ENCODE results near the gene CDA.
A peak's percentile ranks its signal among the peaks of the same experiment; 100 is the strongest.

CDA gene

DNA sequence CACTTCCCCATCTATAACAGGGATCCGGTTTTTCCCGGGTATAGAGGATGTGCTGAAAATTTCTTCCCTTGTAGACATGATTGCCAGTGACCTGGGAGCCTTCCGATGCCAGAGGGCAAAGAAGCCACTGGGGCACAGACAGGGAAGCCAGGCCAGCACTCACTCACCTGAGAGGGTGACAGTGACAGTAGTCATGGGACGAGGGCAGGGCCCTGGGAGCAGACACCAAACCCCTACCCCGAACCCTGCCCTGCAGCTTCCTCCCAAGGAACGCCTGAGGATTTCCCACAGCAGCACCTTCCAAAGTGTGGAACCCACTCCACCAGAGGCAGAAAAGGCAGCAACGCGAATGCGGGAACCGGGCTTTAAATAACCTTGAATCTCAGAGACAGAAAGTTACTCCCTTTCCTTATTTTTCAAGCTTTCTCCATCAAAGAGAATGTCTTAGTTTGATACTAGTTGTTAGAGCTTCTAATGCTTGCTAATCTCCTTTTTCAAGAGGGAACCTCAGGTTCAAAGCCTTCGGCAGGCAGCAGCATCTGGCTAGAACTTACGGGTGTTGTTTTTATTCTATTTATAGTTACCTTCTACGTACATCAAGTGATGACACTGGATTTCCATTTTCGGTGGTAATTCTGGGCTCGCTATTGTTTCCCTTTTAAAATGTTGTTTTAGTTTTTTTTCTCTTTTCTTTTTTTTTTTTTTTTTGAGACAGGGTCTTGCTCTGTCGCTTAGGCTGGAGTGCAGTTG is 69.4 kb downstream of the CDA start:
- DNase-seq, result no peak

DNA sequence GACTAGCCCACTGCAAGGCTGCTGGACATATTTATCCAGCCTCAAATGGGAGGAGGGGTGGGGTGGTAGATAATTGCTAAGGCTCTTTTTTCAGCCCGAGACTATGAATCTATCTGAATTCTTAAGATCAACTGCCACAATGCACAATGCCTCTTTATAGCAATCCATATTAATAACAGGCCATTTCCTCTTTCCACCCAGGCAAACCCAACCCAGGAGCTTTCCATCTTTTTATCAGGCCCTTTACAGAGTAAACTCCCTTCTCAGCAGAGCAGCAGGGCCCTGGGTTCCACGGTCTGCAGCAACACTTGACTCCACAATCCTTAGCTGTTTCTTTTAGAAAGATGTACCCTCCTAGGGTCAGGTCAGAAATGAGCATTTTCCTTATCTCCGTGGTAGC is 71.5 kb downstream of the CDA start:
- DNase-seq, result no peak

DNA sequence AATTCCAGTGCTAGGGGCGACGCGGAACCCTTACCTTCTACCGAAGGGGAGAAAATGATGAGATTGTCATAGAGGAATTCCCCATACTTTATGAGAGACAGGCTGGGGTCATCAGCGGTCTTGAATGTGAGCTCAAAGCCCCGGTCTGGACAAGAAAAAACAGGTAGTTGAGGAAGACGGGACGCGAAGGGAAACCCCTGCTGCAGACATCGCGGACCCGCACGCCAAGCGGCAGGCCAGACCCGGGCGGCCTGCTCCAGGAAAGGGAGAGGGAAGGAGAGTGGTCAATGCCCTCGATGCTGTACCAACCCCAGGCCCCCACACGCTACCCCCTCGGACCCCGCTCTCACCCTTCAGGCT is 71.9 kb downstream of the CDA start:
- DNase-seq, result no peak

DNA sequence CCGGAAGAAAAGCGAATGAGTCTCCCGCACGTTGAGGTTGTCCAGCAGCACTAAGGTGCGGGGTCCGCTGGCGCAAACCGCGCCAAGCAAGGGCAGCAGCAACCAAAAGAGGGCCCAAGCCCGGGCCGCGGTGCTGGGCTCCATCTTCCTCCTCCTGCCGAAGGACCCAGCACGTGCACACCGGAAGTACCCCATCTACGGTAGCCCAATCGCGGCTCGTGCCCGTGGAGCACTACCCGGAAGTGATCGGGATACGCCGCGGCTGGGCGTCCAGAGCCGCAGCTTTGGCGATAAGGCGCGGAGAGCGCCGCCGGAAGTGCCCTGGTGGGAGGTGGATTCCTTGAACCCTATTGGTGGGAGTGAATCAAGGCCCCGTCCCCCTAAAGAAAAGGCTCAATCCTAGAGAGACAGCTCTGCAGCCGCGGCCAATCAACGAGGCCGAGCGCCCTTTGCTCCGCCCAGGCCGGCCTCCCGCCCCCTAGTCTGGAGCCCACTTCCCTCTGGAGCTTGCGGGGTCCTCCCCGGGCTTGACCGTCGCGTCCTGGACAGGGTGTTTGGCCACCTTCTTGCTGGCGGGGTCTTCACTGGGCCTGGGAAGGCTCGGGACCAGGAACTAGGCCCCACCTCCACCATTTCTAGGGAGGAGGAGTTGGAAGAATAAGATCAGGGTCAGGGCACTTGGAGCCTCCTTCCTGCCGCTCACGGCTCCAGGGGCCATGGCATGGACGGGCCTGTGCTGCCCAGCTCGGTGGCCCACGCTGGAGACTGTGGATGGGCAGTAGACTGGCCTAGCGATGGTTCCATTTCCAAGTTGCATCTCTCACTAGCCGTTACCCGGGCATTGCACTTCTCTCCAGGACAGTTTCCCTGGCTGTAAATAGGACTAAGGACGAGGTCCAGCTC is 72.6 kb downstream of the CDA start, which contains the start of gene DDOST:
DDOST (minus strand) TSS at position 163 of the 903 bp plus-strand sequence; CDS start at position 144, 19 bp downstream.
- peak; percentile 90 for DNase-seq

DNA sequence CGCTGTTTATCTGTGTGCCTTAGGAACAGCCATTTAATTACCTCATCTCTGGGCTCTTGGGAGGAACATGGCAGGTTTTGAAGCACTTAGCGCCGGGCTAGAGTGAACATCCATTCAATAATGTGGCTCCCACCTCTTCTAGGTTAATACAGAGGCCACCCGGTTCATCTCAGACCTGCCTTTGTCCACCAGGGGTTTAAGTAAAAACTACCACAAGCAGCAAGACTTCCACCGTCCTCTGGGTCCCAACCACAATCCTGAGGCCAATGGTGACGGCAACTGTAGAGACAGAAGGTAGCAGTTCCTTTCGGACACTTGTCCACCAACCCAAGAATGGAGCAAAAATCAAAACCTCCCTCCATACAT is 73.2 kb downstream of the CDA start:
- no peak for DNase-seq

DNA sequence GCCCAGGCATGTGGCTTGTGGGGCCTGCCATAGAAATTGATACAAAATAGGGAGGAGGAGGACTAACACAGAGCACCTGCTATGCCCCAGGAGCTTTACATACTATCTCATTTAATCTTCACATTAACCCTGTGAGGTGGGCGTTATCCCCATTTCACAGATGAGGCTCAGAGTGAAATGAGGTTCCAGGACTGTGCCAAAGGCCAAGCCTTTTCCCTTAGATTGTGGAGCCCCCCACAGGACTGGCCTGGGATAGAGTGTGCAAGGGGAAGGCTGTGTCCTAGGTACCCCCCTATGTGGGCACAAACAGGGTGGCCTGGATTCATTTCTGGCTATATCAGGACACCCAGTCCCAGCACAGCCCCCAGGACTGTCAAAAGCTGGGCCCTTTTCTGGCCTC is 74.5 kb downstream of the CDA start:
- DNase-seq, result no peak

DNA sequence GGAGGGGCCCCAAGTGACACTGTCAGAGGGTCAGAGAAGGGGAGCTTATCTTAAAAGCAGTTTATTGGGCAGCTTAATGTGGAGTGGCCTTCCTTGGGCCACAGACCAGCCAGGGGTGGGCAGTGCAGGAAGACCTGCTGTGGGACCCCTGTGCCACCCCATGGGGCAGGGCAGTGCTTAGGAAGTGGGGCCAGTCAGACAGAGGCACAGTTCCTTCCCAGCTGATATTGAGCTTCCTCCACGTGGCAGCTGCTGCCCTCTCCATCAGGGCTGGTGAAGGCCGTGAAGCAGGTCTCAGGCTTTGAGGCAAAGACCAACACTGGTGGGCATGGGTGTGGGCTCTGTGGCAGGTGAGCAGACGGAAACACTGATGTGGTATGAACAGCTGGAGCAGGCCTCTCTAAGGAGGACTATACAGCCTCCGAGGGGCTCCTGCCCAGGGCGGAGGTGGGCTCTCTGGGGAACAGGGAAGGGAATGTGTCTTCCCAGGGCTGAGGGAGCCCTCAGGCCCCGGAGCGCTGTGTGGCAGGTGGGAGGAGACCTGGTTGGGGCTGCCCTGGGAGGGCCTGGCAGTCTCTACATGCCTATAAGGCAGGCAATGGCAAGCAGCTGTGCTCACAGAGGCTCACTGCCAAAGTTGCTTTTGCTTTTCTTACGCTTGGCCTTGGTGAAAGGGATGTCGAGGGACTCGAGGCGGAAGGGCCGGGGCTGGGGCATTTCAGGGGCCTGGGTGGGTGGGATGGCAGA is 75.2 kb downstream of the CDA start:
- DNase-seq, result no peak

DNA sequence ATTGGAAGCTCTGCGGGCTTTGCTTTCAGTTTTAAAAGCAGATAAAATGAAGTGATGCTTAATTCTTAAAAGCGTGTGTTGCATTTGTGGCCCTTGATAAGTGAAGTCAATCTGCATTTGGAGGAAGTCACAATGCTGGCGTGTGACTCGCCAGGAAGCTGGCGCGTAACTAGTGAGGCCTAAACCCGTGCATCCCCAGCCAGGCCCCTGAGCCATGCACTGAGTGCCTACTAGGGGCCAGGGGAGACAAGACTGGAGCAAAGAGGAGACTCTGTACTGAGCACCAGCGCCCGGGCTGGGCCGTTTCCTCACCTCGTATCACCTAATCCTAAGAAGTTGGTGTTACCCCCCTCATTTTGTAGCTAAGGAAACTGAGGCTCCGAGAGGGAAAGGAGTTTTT is 76.8 kb downstream of the CDA start:
- DNase-seq, result no peak

DNA sequence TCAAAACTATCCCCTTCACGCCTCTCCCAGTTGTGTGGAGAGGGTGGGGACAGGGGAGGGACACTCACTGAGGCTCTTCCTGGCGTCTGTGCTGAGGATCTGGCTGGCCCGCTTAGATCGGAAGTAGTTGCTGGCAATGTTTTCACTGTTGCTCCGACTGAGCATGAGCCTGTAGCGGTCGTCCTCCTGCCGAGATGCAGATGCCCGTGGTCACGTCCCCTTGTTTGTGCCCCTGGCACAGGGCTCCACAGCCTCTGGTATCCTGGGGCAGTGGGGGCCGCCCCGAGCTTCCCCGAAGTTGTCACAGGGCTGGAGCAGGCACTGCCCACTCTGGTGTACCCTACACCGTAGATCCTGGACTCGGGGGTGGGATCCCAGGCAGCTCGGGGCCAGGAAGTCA is 77.2 kb downstream of the CDA start:
- DNase-seq, result no peak

DNA sequence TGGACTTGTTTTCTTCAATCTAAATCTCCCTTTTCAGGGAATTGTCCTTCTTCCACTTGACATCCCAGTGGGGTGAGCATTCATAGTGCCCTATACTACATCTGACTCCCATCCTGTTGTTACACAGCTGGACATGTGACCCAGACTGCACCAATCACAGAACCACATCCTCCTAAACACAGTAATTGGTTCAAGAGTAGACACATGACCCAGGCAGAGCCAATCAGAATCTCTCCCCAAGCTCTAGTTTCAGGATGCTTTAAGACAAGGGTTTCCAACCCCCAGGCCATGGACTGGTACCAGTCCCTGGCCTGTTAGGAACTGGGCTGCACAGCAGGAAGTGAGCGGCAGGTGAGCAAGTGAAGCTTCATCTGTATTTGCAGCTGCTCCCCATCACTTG is 77.9 kb downstream of the CDA start:
- no peak for DNase-seq

Data from NCI-H748 treated with DMSO at 0.1 percent for 48 hours (cell line).